ENCODE measurements around the gene ACBD4. TPM values are rescaled to one million over a fixed set of nuclear protein-coding genes. Genes with fewer than 3 reads are reported as not detected.

ACBD4 gene
- total RNA-seq, 2 experiments from 2014 or later = 14.8 to 24.0 TPM

GRCh38 chr17:45130681-45131615 lies 4.5 kb upstream of the ACBD4 start:
- ChIA-PET POLR2A (interaction anchor here (0.6 kb wide), 1 partner anchor 574 kb away, joined by 6 read pairs; no protein-coding TSS in a partner anchor), CTCF (ENCODE audit: unreplicated experiment) (no interaction called here)
- Histone ChIP-seq H3K4me2 (ENCODE audit: low read length) (no peak overlapping the region), H3K27ac (ENCODE audit: low read depth, low read length, poor library complexity, severe bottlenecking) (no peak overlapping the region), H3K4me3 (ENCODE audit: low read depth, low read length, poor library complexity, severe bottlenecking) (no peak overlapping the region), H3K4me1 (ENCODE audit: insufficient read depth, low read length, poor library complexity, severe bottlenecking) (peaks cover 11% of the 10 kb centered on the region), H3K9me2 (ENCODE audit: insufficient read depth, low read length) (no peaks in the 10 kb centered on the region), H4K20me1 (ENCODE audit: insufficient read depth, low read length) (no peaks in the 10 kb centered on the region), H3K36me3 (ENCODE audit: insufficient read depth, low read length) (no peaks in the 10 kb centered on the region), H2AFZ (ENCODE audit: low read length) (no peak overlapping the region), H3K79me2 (ENCODE audit: insufficient read depth, low read depth, low read length) (no peaks in the 10 kb centered on the region), H3K9me3 (ENCODE audit: low read length) (no peaks in the 10 kb centered on the region)
- BruUV-seq (replicated peaks) = no TSS peak
- TF ChIP-seq EZH2phosphoT487 (IDR thresholded peaks at IDR 0.05; ENCODE audit: borderline replicate concordance, low read depth, low read length) = no peak
- TF ChIP-seq CTCF (conservative IDR thresholded peaks at IDR 0.05; ENCODE audit: low read length) = no peak
- intact Hi-C loops (cut with micrococcal nuclease; ENCODE audit: unreplicated experiment) = no loop called here
- DNase-seq (ENCODE audit: low spot score) = no peak

GRCh38 chr17:45131616-45132319 lies 3.7 kb upstream of the ACBD4 start:
- ChIA-PET POLR2A (no interaction called here), CTCF (ENCODE audit: unreplicated experiment) (no interaction called here)
- BruUV-seq (replicated peaks) = no TSS peak
- TF ChIP-seq CTCF (conservative IDR thresholded peaks at IDR 0.05; ENCODE audit: low read length) = peak; percentile 96
- no peak for TF ChIP-seq EZH2phosphoT487 (IDR thresholded peaks at IDR 0.05; ENCODE audit: borderline replicate concordance, low read depth, low read length)
- Histone ChIP-seq H3K4me2 (ENCODE audit: low read length) (peak overlapping the region; percentile 98), H3K9me3 (ENCODE audit: low read length) (no peaks in the 10 kb centered on the region), H3K27ac (ENCODE audit: low read depth, low read length, poor library complexity, severe bottlenecking) (no peak overlapping the region), H2AFZ (ENCODE audit: low read length) (peak overlapping the region; percentile 68; the same call in 1 of the 2 replicates), H3K36me3 (ENCODE audit: insufficient read depth, low read length) (no peaks in the 10 kb centered on the region), H4K20me1 (ENCODE audit: insufficient read depth, low read length) (no peaks in the 10 kb centered on the region), H3K79me2 (ENCODE audit: insufficient read depth, low read depth, low read length) (no peaks in the 10 kb centered on the region), H3K4me3 (ENCODE audit: low read depth, low read length, poor library complexity, severe bottlenecking) (peak overlapping the region; percentile 76), H3K4me1 (ENCODE audit: insufficient read depth, low read length, poor library complexity, severe bottlenecking) (peaks cover 18% of the 10 kb centered on the region), H3K9me2 (ENCODE audit: insufficient read depth, low read length) (no peaks in the 10 kb centered on the region)
- intact Hi-C loops (cut with micrococcal nuclease; ENCODE audit: unreplicated experiment) = loop anchor here (2.0 kb wide), 1 partner anchor 109 kb away; no protein-coding TSS in a partner anchor
- peak; percentile 63 for DNase-seq (ENCODE audit: low spot score)

Data from OCI-LY7 (cell line).